ENCODE results near the gene AREL1. TPM values are rescaled to one million over a fixed set of nuclear protein-coding genes. Genes with fewer than 3 reads are reported as not detected.
A peak's percentile ranks its signal among the peaks of the same experiment; 100 is the strongest.

AREL1 gene
- total RNA-seq, 1 experiment from 2014 or later: 98.4 TPM

- ChIA-PET POLR2A (ENCODE audit: unreplicated experiment) (interaction anchor here (0.6 kb wide), 2 partner anchors 14 to 52 kb away, joined by 3 to 31 read pairs; no protein-coding TSS in a partner anchor), CTCF (interaction anchor here (1.0 kb wide), 1 partner anchor 128 kb away, joined by 3 read pairs; the partner anchor contains the start of gene LTBP2)
- no peaks in the 10 kb centered on the region for H4K20me1 ChIP-seq (ENCODE audit: insufficient read depth)
- intact Hi-C loops (cut with micrococcal nuclease; ENCODE audit: unreplicated experiment): no loop called here
- H3K27me3 ChIP-seq (ENCODE audit: insufficient read depth, low read depth): no peaks in the 10 kb centered on the region
- TF ChIP-seq, protein P1, sequence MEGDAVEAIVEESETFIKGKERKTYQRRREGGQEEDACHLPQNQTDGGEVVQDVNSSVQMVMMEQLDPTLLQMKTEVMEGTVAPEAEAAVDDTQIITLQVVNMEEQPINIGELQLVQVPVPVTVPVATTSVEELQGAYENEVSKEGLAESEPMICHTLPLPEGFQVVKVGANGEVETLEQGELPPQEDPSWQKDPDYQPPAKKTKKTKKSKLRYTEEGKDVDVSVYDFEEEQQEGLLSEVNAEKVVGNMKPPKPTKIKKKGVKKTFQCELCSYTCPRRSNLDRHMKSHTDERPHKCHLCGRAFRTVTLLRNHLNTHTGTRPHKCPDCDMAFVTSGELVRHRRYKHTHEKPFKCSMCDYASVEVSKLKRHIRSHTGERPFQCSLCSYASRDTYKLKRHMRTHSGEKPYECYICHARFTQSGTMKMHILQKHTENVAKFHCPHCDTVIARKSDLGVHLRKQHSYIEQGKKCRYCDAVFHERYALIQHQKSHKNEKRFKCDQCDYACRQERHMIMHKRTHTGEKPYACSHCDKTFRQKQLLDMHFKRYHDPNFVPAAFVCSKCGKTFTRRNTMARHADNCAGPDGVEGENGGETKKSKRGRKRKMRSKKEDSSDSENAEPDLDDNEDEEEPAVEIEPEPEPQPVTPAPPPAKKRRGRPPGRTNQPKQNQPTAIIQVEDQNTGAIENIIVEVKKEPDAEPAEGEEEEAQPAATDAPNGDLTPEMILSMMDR (conservative IDR thresholded peaks at IDR 0.05): no peak
- TF ChIP-seq EZH2 (IDR thresholded peaks at IDR 0.05; ENCODE audit: low read depth): no peak
- no TSS peak for BruUV-seq (replicated peaks)
- no peak overlapping the region for H3K27ac ChIP-seq
- peaks cover 14% of the 10 kb centered on the region for H3F3A ChIP-seq (ENCODE audit: insufficient read depth, low read depth)
- H3K4me2 ChIP-seq: no peak overlapping the region
- H3K9me3 ChIP-seq (ENCODE audit: insufficient read depth, low read depth): no peaks in the 10 kb centered on the region
- H3K36me3 ChIP-seq (ENCODE audit: low read depth): peaks cover 31% of the 10 kb centered on the region
- H3K4me3 ChIP-seq: no peak overlapping the region
- no peaks in the 10 kb centered on the region for H3K4me1 ChIP-seq (replicated peaks; ENCODE audit: insufficient read depth)
- H2AFZ ChIP-seq: no peak overlapping the region
- H3K79me2 ChIP-seq (ENCODE audit: low read depth): no peaks in the 10 kb centered on the region
- no peaks in the 10 kb centered on the region for H3K9me2 ChIP-seq (ENCODE audit: insufficient read depth)
- no peak for DNase-seq
Observed at GRCh38 chr14:74739293-74740030, 26.6 kb upstream of the AREL1 start.

- no peak overlapping the region for H3K4me2 ChIP-seq
- H3K27ac ChIP-seq: peak overlapping the region; percentile 33; the same call in 1 of the 2 replicates
- BruUV-seq (replicated peaks): no TSS peak
- TF ChIP-seq EZH2 (IDR thresholded peaks at IDR 0.05; ENCODE audit: low read depth): no peak
- TF ChIP-seq, protein P1 (conservative IDR thresholded peaks at IDR 0.05): no peak
- no peaks in the 10 kb centered on the region for H3K79me2 ChIP-seq (ENCODE audit: low read depth)
- CTCF ChIA-PET: no interaction called here
- no peaks in the 10 kb centered on the region for H3K4me1 ChIP-seq (replicated peaks; ENCODE audit: insufficient read depth)
- H3K36me3 ChIP-seq (ENCODE audit: low read depth): peaks cover 42% of the 10 kb centered on the region
- H3K9me2 ChIP-seq (ENCODE audit: insufficient read depth): no peaks in the 10 kb centered on the region
- intact Hi-C loops (cut with micrococcal nuclease; ENCODE audit: unreplicated experiment): no loop called here
- peak in 1 of 2 experiments; percentile 62 for DNase-seq
- no peaks in the 10 kb centered on the region for H4K20me1 ChIP-seq (ENCODE audit: insufficient read depth)
- H2AFZ ChIP-seq: no peak overlapping the region
- H3K4me3 ChIP-seq: no peak overlapping the region
- no peaks in the 10 kb centered on the region for H3K27me3 ChIP-seq (ENCODE audit: insufficient read depth, low read depth)
- POLR2A ChIA-PET (ENCODE audit: unreplicated experiment): no interaction called here
- peaks cover 14% of the 10 kb centered on the region for H3F3A ChIP-seq (ENCODE audit: insufficient read depth, low read depth)
- no peaks in the 10 kb centered on the region for H3K9me3 ChIP-seq (ENCODE audit: insufficient read depth, low read depth)
Observed at GRCh38 chr14:74737753-74738325, 25.0 kb upstream of the AREL1 start.

DNA sequence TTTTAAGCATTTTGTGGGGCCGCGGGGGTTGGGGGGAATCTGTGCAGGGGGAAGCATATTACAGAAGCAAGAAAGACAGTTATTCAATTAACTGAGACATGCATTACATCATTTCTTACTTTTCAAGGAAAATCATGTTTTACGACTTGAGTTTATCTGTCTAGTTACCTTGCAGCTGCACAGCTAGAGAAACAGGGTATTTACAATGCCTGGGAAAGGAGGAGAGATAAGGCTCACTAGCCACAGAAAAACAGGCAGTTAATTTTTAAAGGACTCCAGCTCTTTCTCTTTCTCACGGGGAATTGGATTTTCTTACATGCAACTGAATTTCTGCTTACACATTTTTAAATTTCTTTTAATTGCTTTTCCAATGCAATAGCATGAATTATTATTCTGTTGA is 22.2 kb upstream of the AREL1 start:
- Histone ChIP-seq H3K4me2 (no peak overlapping the region), H3K9me3 (ENCODE audit: insufficient read depth, low read depth) (no peaks in the 10 kb centered on the region), H3K4me1 (replicated peaks; ENCODE audit: insufficient read depth) (no peaks in the 10 kb centered on the region), H3K27ac (no peak overlapping the region), H3K4me3 (no peak overlapping the region), H3K27me3 (ENCODE audit: insufficient read depth, low read depth) (no peaks in the 10 kb centered on the region), H3K9me2 (ENCODE audit: insufficient read depth) (no peaks in the 10 kb centered on the region), H3F3A (ENCODE audit: insufficient read depth, low read depth) (peaks cover 19% of the 10 kb centered on the region), H2AFZ (no peak overlapping the region), H3K79me2 (ENCODE audit: low read depth) (no peaks in the 10 kb centered on the region), H3K36me3 (ENCODE audit: low read depth) (peaks cover 58% of the 10 kb centered on the region), H4K20me1 (ENCODE audit: insufficient read depth) (peaks cover 4% of the 10 kb centered on the region; the same call in 1 of the 2 replicates)
- intact Hi-C loops (cut with micrococcal nuclease; ENCODE audit: unreplicated experiment): no loop called here
- no peak for TF ChIP-seq EZH2 (IDR thresholded peaks at IDR 0.05; ENCODE audit: low read depth)
- TF ChIP-seq, protein P1 (conservative IDR thresholded peaks at IDR 0.05): no peak
- POLR2A ChIA-PET (ENCODE audit: unreplicated experiment): no interaction called here
- CTCF ChIA-PET: interaction anchor here (0.7 kb wide), 2 partner anchors 38 to 47 kb away, joined by 3 to 5 read pairs; no protein-coding TSS in a partner anchor
- DNase-seq: no peak
- no TSS peak for BruUV-seq (replicated peaks)

All from PC-9 (cell line).